AG04450 (cell line): ENCODE measurements around the gene FYN. TPM values are rescaled to one million over a fixed set of nuclear protein-coding genes. Genes with fewer than 3 reads are reported as not detected.

Experiments used
- CTCF ChIA-PET: fragments of 300-600, 350-600 bp; formaldehyde crosslinking; extraction: SDS; loops from one replicate; lab custom pipeline; 2022; ENCODE audit warnings: antibody characterized with exemption, inconsistent platforms; lab: Charles Lee
- POLR2A ChIA-PET: fragments of 350-600 bp; formaldehyde crosslinking; extraction: SDS; loops from one replicate; lab custom pipeline; 2021; ENCODE audit warnings: antibody characterized with exemption, inconsistent platforms; lab: Yijun Ruan, JAX
- DNase-seq: peaks from one replicate; pipeline ENCODE4 v3.0.0-alpha.2; 2011; ENCODE audit warnings: low read depth, low spot score
- H3K27ac ChIP-seq: one replicate; pipeline ENCODE4 v1.5.1; 2012; ENCODE audit warnings: low read depth, low read length, control low read depth
- H3K27me3 ChIP-seq: one replicate; pipeline ENCODE4 v1.6.0; 2012; ENCODE audit warnings: low read length; ENCODE audit not compliant: control insufficient read depth, insufficient read depth
- H3K4me3 ChIP-seq: 2 replicates; pipeline ENCODE4 v1.5.1; 2011; ENCODE audit warnings: mild to moderate bottlenecking, low read depth, low read length, control low read depth
- H3K9me3 ChIP-seq: 2 replicates; pipeline ENCODE4 v1.5.1; 2012; ENCODE audit warnings: low read length; ENCODE audit not compliant: control insufficient read depth, insufficient read depth
- polyA plus RNA-seq: library from polyadenylated mRNA; depleted of rRNA; stranded (reverse); fragments of >200 nt; gene quantifications from 2 replicates; pipeline ENCODE4 v1.2.3, GENCODE V29; 2011
- TF ChIP-seq, protein P1 (sequence below): IDR thresholded peaks from 2 replicates; pipeline ENCODE4 v1.5.1; 2011; ENCODE audit warnings: low read depth, low read length, control low read depth, inconsistent platforms

FYN gene
- polyA plus RNA-seq, 1 experiment = 29.0 TPM

GRCh38 chr6:111855753-111856152 lies 17.5 kb downstream of the FYN start:
- Histone ChIP-seq H3K27ac (no peak overlapping the region), H3K9me3 (no peaks in the 10 kb centered on the region), H3K27me3 (no peaks in the 10 kb centered on the region), H3K4me3 (no peak overlapping the region)
- no peak for DNase-seq
- TF ChIP-seq, protein P1, sequence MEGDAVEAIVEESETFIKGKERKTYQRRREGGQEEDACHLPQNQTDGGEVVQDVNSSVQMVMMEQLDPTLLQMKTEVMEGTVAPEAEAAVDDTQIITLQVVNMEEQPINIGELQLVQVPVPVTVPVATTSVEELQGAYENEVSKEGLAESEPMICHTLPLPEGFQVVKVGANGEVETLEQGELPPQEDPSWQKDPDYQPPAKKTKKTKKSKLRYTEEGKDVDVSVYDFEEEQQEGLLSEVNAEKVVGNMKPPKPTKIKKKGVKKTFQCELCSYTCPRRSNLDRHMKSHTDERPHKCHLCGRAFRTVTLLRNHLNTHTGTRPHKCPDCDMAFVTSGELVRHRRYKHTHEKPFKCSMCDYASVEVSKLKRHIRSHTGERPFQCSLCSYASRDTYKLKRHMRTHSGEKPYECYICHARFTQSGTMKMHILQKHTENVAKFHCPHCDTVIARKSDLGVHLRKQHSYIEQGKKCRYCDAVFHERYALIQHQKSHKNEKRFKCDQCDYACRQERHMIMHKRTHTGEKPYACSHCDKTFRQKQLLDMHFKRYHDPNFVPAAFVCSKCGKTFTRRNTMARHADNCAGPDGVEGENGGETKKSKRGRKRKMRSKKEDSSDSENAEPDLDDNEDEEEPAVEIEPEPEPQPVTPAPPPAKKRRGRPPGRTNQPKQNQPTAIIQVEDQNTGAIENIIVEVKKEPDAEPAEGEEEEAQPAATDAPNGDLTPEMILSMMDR = no peak
- ChIA-PET CTCF (no interaction called here), POLR2A (no interaction called here)

DNA sequence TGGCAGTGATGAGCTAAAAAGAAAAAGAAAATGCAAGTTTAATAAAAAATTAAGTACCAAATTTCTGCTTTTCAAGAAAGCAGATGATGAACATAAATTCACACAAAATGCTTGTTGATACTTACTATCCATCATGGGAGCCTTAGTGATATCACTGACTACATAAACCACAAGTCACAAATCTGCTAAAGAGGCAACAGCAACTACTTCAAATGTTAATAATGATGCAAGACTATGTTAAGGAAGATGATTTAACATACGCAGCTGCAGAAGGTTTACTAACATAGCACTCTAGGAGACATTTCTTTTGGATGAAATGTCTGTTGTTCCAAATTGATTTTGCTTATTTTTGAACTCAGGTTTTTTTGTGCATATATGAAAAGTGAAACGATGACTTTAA lies 18.6 kb downstream of the FYN start:
- H3K4me3 ChIP-seq = no peak overlapping the region
- TF ChIP-seq, protein P1 = no peak
- H3K27me3 ChIP-seq = no peaks in the 10 kb centered on the region
- ChIA-PET CTCF (interaction anchor here (0.6 to 1.3 kb wide), 3 partner anchors 9 to 142 kb away, joined by 3 to 4 read pairs (median 3); no protein-coding TSS in a partner anchor), POLR2A (interaction anchor here (1.2 kb wide), 1 partner anchor 36 kb away, joined by 4 read pairs; no protein-coding TSS in a partner anchor)
- no peak overlapping the region for H3K27ac ChIP-seq
- no peaks in the 10 kb centered on the region for H3K9me3 ChIP-seq
- DNase-seq = no peak

DNA sequence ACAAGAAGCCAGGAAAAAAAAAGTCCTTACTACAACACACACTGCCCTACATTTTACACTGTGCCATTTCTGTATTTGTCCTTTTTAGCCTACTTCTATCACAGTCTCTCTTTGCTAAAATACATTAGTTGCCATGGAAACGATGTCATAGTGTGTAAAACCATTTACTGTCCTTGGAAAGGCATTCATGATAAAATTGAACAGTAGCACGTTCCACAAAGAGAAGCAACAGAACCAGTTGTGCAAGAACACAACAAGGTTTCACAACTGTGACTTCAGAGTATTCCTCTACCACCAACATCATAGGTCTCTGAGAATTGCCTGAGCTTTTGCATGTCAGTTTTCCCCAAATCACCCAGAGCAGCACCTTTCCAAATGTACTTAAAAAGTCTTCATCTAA lies 20.5 kb downstream of the FYN start:
- POLR2A ChIA-PET = no interaction called here
- CTCF ChIA-PET = no interaction called here
- H3K4me3 ChIP-seq = no peak overlapping the region
- no peak for DNase-seq
- H3K27me3 ChIP-seq = no peaks in the 10 kb centered on the region
- no peaks in the 10 kb centered on the region for H3K9me3 ChIP-seq
- TF ChIP-seq, protein P1 = no peak
- no peak overlapping the region for H3K27ac ChIP-seq

- Histone ChIP-seq H3K4me3 (no peak overlapping the region), H3K27ac (no peak overlapping the region), H3K27me3 (no peaks in the 10 kb centered on the region), H3K9me3 (no peaks in the 10 kb centered on the region)
- POLR2A ChIA-PET = interaction anchor here (0.6 kb wide), 1 partner anchor 193 kb away, joined by 10 read pairs; no protein-coding TSS in a partner anchor
- TF ChIP-seq, protein P1 = no peak
- no peak for DNase-seq
- CTCF ChIA-PET = interaction anchor here (0.5 to 0.6 kb wide), 2 partner anchors 192 to 1167 kb away, joined by 3 to 5 read pairs; no protein-coding TSS in a partner anchor
These were observed 22.8 kb downstream of the FYN start for GRCh38 chr6:111850295-111850937.

DNA sequence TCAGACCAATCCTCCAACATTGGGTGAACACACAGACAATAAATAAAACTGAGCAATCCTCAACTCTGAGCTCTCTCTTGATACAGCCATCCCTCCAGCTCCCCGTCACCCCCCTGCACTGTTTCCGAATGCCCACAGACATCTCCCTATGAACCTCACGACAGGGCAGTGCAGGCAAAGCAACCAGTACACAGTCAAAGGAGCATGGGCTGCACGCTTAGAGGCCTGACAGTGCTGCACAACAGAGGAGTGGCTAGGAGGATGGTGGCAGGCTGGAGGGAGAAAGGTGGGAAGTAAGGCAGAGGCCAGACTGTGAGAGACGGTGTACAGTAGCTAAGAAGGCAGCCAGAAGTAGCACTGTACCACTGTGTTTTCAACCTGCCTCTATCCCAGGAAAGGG lies 24.0 kb downstream of the FYN start:
- no peaks in the 10 kb centered on the region for H3K9me3 ChIP-seq
- DNase-seq = no peak
- TF ChIP-seq, protein P1 = no peak
- no peak overlapping the region for H3K4me3 ChIP-seq
- POLR2A ChIA-PET = no interaction called here
- no peaks in the 10 kb centered on the region for H3K27me3 ChIP-seq
- no peak overlapping the region for H3K27ac ChIP-seq
- CTCF ChIA-PET = no interaction called here
